Mesenchymal stem cell (in vitro differentiated cells and primary cell): Measurements from ENCODE around the gene JRKL.

Source experiments
- DNase-seq: peaks from one replicate; pipeline ENCODE4 v3.0.0-alpha.2; 2013
- H2AFZ ChIP-seq: one replicate; pipeline ENCODE4 v1.6.1; 2013; ENCODE audit warnings: low read depth, mild to moderate bottlenecking, control low read depth, inconsistent platforms, low read length, moderate library complexity
- H2AK5ac ChIP-seq: 2 replicates; pipeline ENCODE4 v1.6.1; 2013; ENCODE audit warnings: low read length, moderate library complexity, mild to moderate bottlenecking, inconsistent platforms; ENCODE audit not compliant: severe bottlenecking
- H2BK120ac ChIP-seq: one replicate; pipeline ENCODE4 v1.6.1; 2013; ENCODE audit warnings: low read depth, mild to moderate bottlenecking, inconsistent platforms, low read length, moderate library complexity
- H2BK12ac ChIP-seq, 2 experiments: one replicate each; pipeline ENCODE4 v1.6.1; 2013; ENCODE audit warnings: inconsistent platforms in 2 of 2, low read length in 2 of 2, mild to moderate bottlenecking in 2 of 2, moderate library complexity in 2 of 2, control low read depth in 1 of 2
- H2BK15ac ChIP-seq: one replicate; pipeline ENCODE4 v1.6.1; 2013; ENCODE audit warnings: mild to moderate bottlenecking, low read depth, inconsistent platforms; ENCODE audit not compliant: poor library complexity, severe bottlenecking
- H2BK5ac ChIP-seq: 2 replicates; pipeline ENCODE4 v1.6.1; 2013; ENCODE audit warnings: low read depth, mild to moderate bottlenecking, low read length, control low read depth, inconsistent platforms; ENCODE audit not compliant: poor library complexity, severe bottlenecking
- H3K14ac ChIP-seq, 2 experiments: one replicate each; pipeline ENCODE4 v1.6.1; 2013; ENCODE audit warnings: inconsistent platforms in 2 of 2, low read length in 2 of 2, control low read depth in 1 of 2, mild to moderate bottlenecking in 1 of 2, moderate library complexity in 1 of 2
- H3K18ac ChIP-seq, 2 experiments: one replicate each; pipeline ENCODE4 v1.6.1; 2013; ENCODE audit warnings: inconsistent platforms in 2 of 2, low read length in 2 of 2, control low read depth in 1 of 2, low read depth in 1 of 2, mild to moderate bottlenecking in 1 of 2
- H3K23ac ChIP-seq, 2 experiments: one replicate each; pipeline ENCODE4 v1.6.1; 2013; ENCODE audit warnings: inconsistent platforms in 2 of 2, low read length in 2 of 2, mild to moderate bottlenecking in 2 of 2, moderate library complexity in 2 of 2, control low read depth in 1 of 2
- H3K27ac ChIP-seq: 2 replicates; pipeline ENCODE4 v1.5.1; 2013; ENCODE audit warnings: mild to moderate bottlenecking, moderate library complexity, low read length, control low read depth, inconsistent platforms; ENCODE audit not compliant: poor library complexity, severe bottlenecking
- H3K27me3 ChIP-seq, 2 experiments: 2 replicates each; pipeline versions ENCODE4 v1.6.1 to v1.7.0; 2013; ENCODE audit warnings: low read length in 2 of 2, mild to moderate bottlenecking in 2 of 2, moderate library complexity in 2 of 2, control low read depth in 1 of 2, inconsistent platforms in 1 of 2; ENCODE audit not compliant: control insufficient read depth in 1 of 2, insufficient read depth in 1 of 2
- H3K36me3 ChIP-seq, 2 experiments: 2 replicates each; pipeline versions ENCODE4 v1.6.1 to v1.7.0; 2013; ENCODE audit warnings: low read length in 2 of 2, control low read depth in 1 of 2, inconsistent platforms in 1 of 2, low read depth in 1 of 2, mild to moderate bottlenecking in 1 of 2; ENCODE audit not compliant: insufficient read depth in 2 of 2, control insufficient read depth in 1 of 2
- H3K4ac ChIP-seq, 2 experiments: one replicate each; pipeline ENCODE4 v1.6.1; 2013; ENCODE audit warnings: inconsistent platforms in 2 of 2, low read length in 2 of 2, mild to moderate bottlenecking in 2 of 2, moderate library complexity in 2 of 2, control low read depth in 1 of 2, low read depth in 1 of 2
- H3K4me1 ChIP-seq: 2 replicates; pipeline ENCODE4 v1.6.1; 2013; ENCODE audit warnings: low read depth, low read length, control low read depth; ENCODE audit not compliant: control insufficient read depth, insufficient read depth
- H3K4me2 ChIP-seq: 2 replicates; pipeline ENCODE4 v1.6.1; 2013; ENCODE audit warnings: low read length, mild to moderate bottlenecking, inconsistent platforms; ENCODE audit not compliant: poor library complexity, severe bottlenecking
- H3K4me3 ChIP-seq, 2 experiments: 2 replicates each; pipeline versions ENCODE4 v1.5.1 to v1.7.0; 2013; ENCODE audit warnings: low read length in 2 of 2, mild to moderate bottlenecking in 2 of 2, control low read depth in 1 of 2, low read depth in 1 of 2; ENCODE audit not compliant: insufficient read depth in 1 of 2
- H3K79me1 ChIP-seq: replicated peaks from 2 replicates; pipeline ENCODE4 v1.6.1; 2013; ENCODE audit warnings: mild to moderate bottlenecking, control low read depth, low read length, inconsistent platforms; ENCODE audit not compliant: poor library complexity, severe bottlenecking
- H3K9ac ChIP-seq: 2 replicates; pipeline ENCODE4 v1.7.0; 2013; ENCODE audit warnings: mild to moderate bottlenecking, low read length, moderate library complexity
- H3K9me3 ChIP-seq: 2 replicates; pipeline ENCODE4 v1.7.0; 2013; ENCODE audit warnings: mild to moderate bottlenecking, low read length; ENCODE audit not compliant: control insufficient read depth
- H4K8ac ChIP-seq: one replicate; pipeline ENCODE4 v1.6.1; 2013; ENCODE audit warnings: inconsistent platforms, mild to moderate bottlenecking, low read length, moderate library complexity
- H4K91ac ChIP-seq: one replicate; pipeline ENCODE4 v1.6.1; 2013; ENCODE audit warnings: mild to moderate bottlenecking, low read length, inconsistent platforms
- WGBS: methylation state at CpG from one replicate; pipeline ENCODE4 v1.1.7; 2013; ENCODE audit warnings: mixed read lengths; 5-methylcytosine and 5-hydroxymethylcytosine counted together

JRKL gene

DNA sequence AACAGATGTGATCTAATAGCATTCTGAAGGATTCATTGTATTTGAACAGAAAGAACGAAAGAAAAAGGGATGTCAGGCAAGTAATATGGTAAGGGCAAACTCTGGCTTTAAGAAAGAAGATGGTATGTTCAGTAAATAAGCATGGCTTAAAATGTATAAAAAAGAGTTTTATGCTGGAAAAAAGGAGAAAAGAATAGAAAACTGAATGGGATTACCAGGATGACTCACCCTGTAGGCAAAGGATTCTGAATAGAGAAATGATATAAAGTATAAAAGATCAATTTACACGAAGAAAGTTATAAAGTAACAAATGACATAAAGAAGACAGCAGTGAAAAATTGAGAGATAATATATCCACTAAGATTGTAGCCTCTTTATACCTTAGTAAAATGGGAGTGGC is 4.6 kb upstream of the JRKL start:
- peaks cover 10% of the 10 kb centered on the region for H3K79me1 ChIP-seq
- 100% methylated on average over 1 of the region's 2 CpGs for WGBS
- no peak overlapping the region for H4K91ac ChIP-seq
- H2BK12ac ChIP-seq = no peak overlapping the region
- peaks cover 0 to 52% of the 10 kb centered on the region in 2 experiments for H3K36me3 ChIP-seq
- no peak overlapping the region for H3K23ac ChIP-seq
- H3K9ac ChIP-seq = no peak overlapping the region
- H3K4ac ChIP-seq = no peak overlapping the region
- no peak overlapping the region for H4K8ac ChIP-seq
- H3K4me1 ChIP-seq = no peaks in the 10 kb centered on the region
- no peak overlapping the region for H2BK120ac ChIP-seq
- no peaks in the 10 kb centered on the region for H3K27me3 ChIP-seq
- H3K4me2 ChIP-seq = no peak overlapping the region
- H3K4me3 ChIP-seq = no peak overlapping the region
- H3K18ac ChIP-seq = no peak overlapping the region
- no peak overlapping the region for H2AK5ac ChIP-seq
- H3K27ac ChIP-seq = no peak overlapping the region
- H3K14ac ChIP-seq = no peak overlapping the region
- H2AFZ ChIP-seq = no peak overlapping the region
- DNase-seq = no peak
- H3K9me3 ChIP-seq = no peaks in the 10 kb centered on the region
- H2BK5ac ChIP-seq = no peak overlapping the region
- no peak overlapping the region for H2BK15ac ChIP-seq

DNA sequence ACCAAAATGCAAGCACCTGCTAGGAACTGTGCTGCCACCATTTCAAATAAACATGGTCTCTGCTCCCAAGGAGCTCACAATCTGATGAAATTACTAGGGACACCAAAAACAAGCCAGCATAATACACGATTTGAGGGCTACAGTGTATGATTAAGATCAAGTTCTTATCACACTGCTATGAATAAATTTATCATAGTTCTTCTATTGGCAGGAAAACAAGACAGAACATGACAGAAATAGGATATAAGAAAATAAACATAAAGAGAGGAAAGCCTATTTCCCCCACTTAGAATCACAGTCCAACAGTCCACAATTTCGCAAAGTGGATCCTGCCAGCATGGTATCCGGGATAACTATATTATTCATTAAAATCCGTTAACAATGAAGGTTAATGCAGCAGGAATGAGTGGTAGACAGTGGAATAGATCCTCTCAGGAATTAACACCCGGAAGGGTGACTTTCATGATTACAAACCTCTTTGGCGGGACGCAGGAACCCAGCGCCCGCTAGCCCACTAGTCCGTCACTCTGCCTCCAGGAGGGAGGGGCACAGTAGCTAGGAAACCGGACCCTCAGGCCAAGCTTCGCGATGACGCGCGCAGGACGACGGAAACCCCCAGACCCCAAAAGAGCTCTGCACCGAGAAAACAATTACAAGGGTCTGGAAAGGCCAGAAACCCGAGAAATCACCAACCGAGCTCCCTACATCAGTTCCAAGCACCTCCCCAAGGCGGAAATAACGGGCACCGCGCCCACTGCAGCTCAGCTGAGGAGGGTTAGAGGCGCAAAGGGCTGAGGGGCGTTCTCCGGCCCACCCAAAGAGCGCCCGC is 708 bp upstream of the JRKL start:
- WGBS = under 1% methylated on average over 22 of the region's 30 CpGs
- Histone ChIP-seq H4K8ac (no peak overlapping the region), H3K27me3 (no peaks in the 10 kb centered on the region), H2AK5ac (no peak overlapping the region), H3K36me3 (peaks cover 0 to 28% of the 10 kb centered on the region in 2 experiments), H3K27ac (peak overlapping the region; percentile 75), H3K14ac (peak overlapping the region in 1 of 2 experiments; percentile 18), H2AFZ (peak overlapping the region; percentile 69), H3K9me3 (no peaks in the 10 kb centered on the region), H3K4me2 (peak overlapping the region; percentile 78), H3K4me3 (peak overlapping the region; percentile 79 to 96), H2BK5ac (peak overlapping the region; percentile 75), H4K91ac (no peak overlapping the region), H2BK12ac (no peak overlapping the region), H3K4me1 (no peaks in the 10 kb centered on the region), H3K18ac (peak overlapping the region; percentile 23 to 84), H2BK15ac (no peak overlapping the region), H2BK120ac (peak overlapping the region; percentile 21), H3K23ac (peak overlapping the region in 1 of 2 experiments; percentile 67), H3K4ac (peak overlapping the region in 1 of 2 experiments; percentile 32), H3K9ac (peak overlapping the region; percentile 91), H3K79me1 (peaks cover 9% of the 10 kb centered on the region)
- peak; percentile 78 for DNase-seq

- no peaks in the 10 kb centered on the region for H3K9me3 ChIP-seq
- H3K23ac ChIP-seq = no peak overlapping the region
- peaks cover 9% of the 10 kb centered on the region for H3K79me1 ChIP-seq
- H3K9ac ChIP-seq = peak overlapping the region; percentile 91
- H3K18ac ChIP-seq = peak overlapping the region; percentile 75 to 88
- H2BK5ac ChIP-seq = no peak overlapping the region
- peak overlapping the region; percentile 23 for H2BK15ac ChIP-seq
- peak overlapping the region; percentile 80 for H4K91ac ChIP-seq
- no peaks in the 10 kb centered on the region for H3K27me3 ChIP-seq
- peak overlapping the region; percentile 85 for H3K27ac ChIP-seq
- WGBS = 45% methylated on average over 6 of the region's 6 CpGs
- H2BK12ac ChIP-seq = no peak overlapping the region
- peak; percentile 59 for DNase-seq
- peak overlapping the region; percentile 72 to 76 for H3K14ac ChIP-seq
- no peaks in the 10 kb centered on the region for H3K4me1 ChIP-seq
- peak overlapping the region; percentile 94 for H4K8ac ChIP-seq
- H3K36me3 ChIP-seq = peaks cover 0 to 17% of the 10 kb centered on the region in 2 experiments
- H2BK120ac ChIP-seq = peak overlapping the region; percentile 8
- H3K4ac ChIP-seq = peak overlapping the region; percentile 46 to 86
- H2AK5ac ChIP-seq = peak overlapping the region; percentile 66
- H2AFZ ChIP-seq = no peak overlapping the region
- peak overlapping the region; percentile 76 for H3K4me2 ChIP-seq
- H3K4me3 ChIP-seq = peak overlapping the region; percentile 86 to 96
Measured at GRCh38 chr11:96390488-96390792, 627 bp downstream of the JRKL start.

DNA sequence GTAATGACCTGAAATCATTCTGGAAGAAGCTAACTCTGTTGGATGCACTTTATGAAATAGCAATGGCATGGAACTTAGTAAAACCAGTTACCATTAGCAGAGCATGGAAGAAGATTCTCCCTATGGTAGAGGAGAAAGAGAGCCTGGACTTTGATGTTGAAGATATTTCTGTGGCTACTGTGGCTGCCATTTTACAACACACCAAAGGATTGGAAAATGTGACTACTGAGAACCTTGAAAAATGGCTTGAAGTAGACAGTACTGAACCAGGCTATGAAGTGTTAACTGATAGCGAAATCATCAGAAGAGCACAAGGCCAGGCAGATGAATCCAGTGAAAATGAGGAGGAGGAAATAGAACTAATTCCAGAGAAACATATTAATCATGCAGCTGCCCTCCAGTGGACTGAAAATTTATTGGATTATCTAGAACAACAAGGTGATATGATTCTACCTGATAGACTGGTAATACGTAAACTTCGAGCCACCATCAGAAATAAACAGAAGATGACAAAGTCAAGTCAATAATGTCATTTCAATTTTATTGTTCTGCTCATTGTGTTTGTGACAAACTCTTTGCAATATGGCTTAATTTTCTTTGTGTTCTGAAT is 2.0 kb downstream of the JRKL start:
- Histone ChIP-seq H2AK5ac (no peak overlapping the region), H3K27me3 (no peaks in the 10 kb centered on the region)

More for the DNA sequence above, 2.0 kb downstream of the JRKL start:
- Histone ChIP-seq H3K4me2 (no peak overlapping the region), H3K36me3 (peaks cover 0 to 12% of the 10 kb centered on the region in 2 experiments), H2BK120ac (no peak overlapping the region), H3K18ac (no peak overlapping the region), H3K9me3 (no peaks in the 10 kb centered on the region), H4K8ac (no peak overlapping the region), H3K79me1 (peaks cover 6% of the 10 kb centered on the region), H2BK5ac (no peak overlapping the region), H3K4me1 (no peaks in the 10 kb centered on the region), H3K27ac (no peak overlapping the region), H2BK12ac (no peak overlapping the region), H4K91ac (no peak overlapping the region), H3K9ac (peak overlapping the region; percentile 60), H3K14ac (no peak overlapping the region), H2AFZ (no peak overlapping the region), H3K4me3 (peak overlapping the region in 1 of 2 experiments; percentile 96), H2BK15ac (no peak overlapping the region), H3K4ac (no peak overlapping the region), H3K23ac (no peak overlapping the region)
- no peak for DNase-seq
- WGBS = 91% methylated on average over 1 of the region's 3 CpGs
